ENCODE results near the gene TEX35.

The TEX35 gene

GRCh38 chr1:178491721-178492120 lies 21.2 kb upstream of the TEX35 start:
- in situ Hi-C loops (cut with MboI; ENCODE audit: low sequenced_read_pairs, unreplicated experiment): no loop called here
- DNase-seq (ENCODE audit: low spot score): peak; percentile 9
- no peak for TF ChIP-seq CTCF (IDR thresholded peaks at IDR 0.05; ENCODE audit: borderline replicate concordance, control extremely low read depth, extremely low read depth, insufficient read depth, missing control alignments)

- peak; percentile 5 for DNase-seq (ENCODE audit: low spot score)
- TF ChIP-seq CTCF (IDR thresholded peaks at IDR 0.05; ENCODE audit: borderline replicate concordance, control extremely low read depth, extremely low read depth, insufficient read depth, missing control alignments): no peak
- in situ Hi-C loops (cut with MboI; ENCODE audit: low sequenced_read_pairs, unreplicated experiment): no loop called here
Observed at GRCh38 chr1:178492341-178492740, 20.6 kb upstream of the TEX35 start.

- peak; percentile 11 for DNase-seq (ENCODE audit: low spot score)
- in situ Hi-C loops (cut with MboI; ENCODE audit: low sequenced_read_pairs, unreplicated experiment): no loop called here
- TF ChIP-seq CTCF (IDR thresholded peaks at IDR 0.05; ENCODE audit: borderline replicate concordance, control extremely low read depth, extremely low read depth, insufficient read depth, missing control alignments): no peak
Observed at GRCh38 chr1:178493301-178493741, 19.6 kb upstream of the TEX35 start.

GRCh38 chr1:178494569-178494971 lies 18.3 kb upstream of the TEX35 start:
- no peak for DNase-seq (ENCODE audit: low spot score)
- in situ Hi-C loops (cut with MboI; ENCODE audit: low sequenced_read_pairs, unreplicated experiment): no loop called here
- no peak for TF ChIP-seq CTCF (IDR thresholded peaks at IDR 0.05; ENCODE audit: borderline replicate concordance, control extremely low read depth, extremely low read depth, insufficient read depth, missing control alignments)

- no peak for TF ChIP-seq CTCF (IDR thresholded peaks at IDR 0.05; ENCODE audit: borderline replicate concordance, control extremely low read depth, extremely low read depth, insufficient read depth, missing control alignments)
- no peak for DNase-seq (ENCODE audit: low spot score)
- in situ Hi-C loops (cut with MboI; ENCODE audit: low sequenced_read_pairs, unreplicated experiment): no loop called here
Observed at GRCh38 chr1:178495158-178495557, 17.8 kb upstream of the TEX35 start.

GRCh38 chr1:178495741-178496409 lies 17.0 kb upstream of the TEX35 start:
- in situ Hi-C loops (cut with MboI; ENCODE audit: low sequenced_read_pairs, unreplicated experiment): no loop called here
- DNase-seq (ENCODE audit: low spot score): peak; percentile 18
- no peak for TF ChIP-seq CTCF (IDR thresholded peaks at IDR 0.05; ENCODE audit: borderline replicate concordance, control extremely low read depth, extremely low read depth, insufficient read depth, missing control alignments)

Data from GM13976 (cell line).